ENCODE measurements around the gene CLMN. TPM values are rescaled to one million over a fixed set of nuclear protein-coding genes. Genes with fewer than 3 reads are reported as not detected.

Gene CLMN
- total and polyA plus RNA-seq, 2 of the 8 experiments (the other 6 are each of a cell fraction or from before 2014, with no cell fraction given), result 1.6 to 8.2 TPM

- H3K23ac ChIP-seq (ENCODE audit: insufficient read length), result no peak overlapping the region
- H2AK5ac ChIP-seq (ENCODE audit: low read depth, low read length), result no peak overlapping the region
- no peaks in the 10 kb centered on the region for H4K20me1 ChIP-seq (replicated peaks in 1 of 2; ENCODE audit: control insufficient read depth in 1 of 2, insufficient read depth in 2 of 2, low read length in 2 of 2)
- H3K27me3 ChIP-seq (replicated peaks in 1 of 4; ENCODE audit: control insufficient read depth in 3 of 4, extremely low read depth in 1 of 4, insufficient read depth in 3 of 4, low read length in 3 of 4), result no peaks in the 10 kb centered on the region
- no peaks in the 10 kb centered on the region for H3K23me2 ChIP-seq (ENCODE audit: low read depth, low read length)
- H2BK5ac ChIP-seq (ENCODE audit: low read depth, low read length), result no peak overlapping the region
- H2BK120ac ChIP-seq (replicated peaks; ENCODE audit: low read depth, low read length), result no peak overlapping the region
- H3K4me2 ChIP-seq (ENCODE audit: insufficient read depth in 1 of 2, low read depth in 2 of 2, low read length in 2 of 2), result no peak overlapping the region
- DNase-seq (ENCODE audit: low read depth in 1 of 2, low spot score in 2 of 2) (no peak), FAIRE-seq (no peak)
- H3K4me3 ChIP-seq (ENCODE audit: extremely low read depth in 1 of 4, insufficient read depth in 2 of 4, low read depth in 3 of 4, low read length in 4 of 4), result no peak overlapping the region
- H3K14ac ChIP-seq (ENCODE audit: insufficient read length), result no peak overlapping the region
- no peak overlapping the region; the same call in 1 of the 2 replicates for H4K8ac ChIP-seq (ENCODE audit: extremely low read depth, insufficient read depth, low read length)
- H2BK12ac ChIP-seq (ENCODE audit: low read depth, low read length), result no peak overlapping the region
- 72% methylated on average over 3 of the region's 4 CpGs; no CpG with 5 or more reads in 1 of the 2 experiments for WGBS, 2 experiments (ENCODE audit: extremely low coverage in 1 of 2, insufficient coverage in 1 of 2, insufficient read length in 1 of 2, insufficient replicate concordance in 2 of 2, low coverage in 1 of 2, low lambda C conversion rate in 2 of 2, missing lambda C conversion rate in 1 of 2)
- no peak overlapping the region for H2BK15ac ChIP-seq (ENCODE audit: low read length)
- no peak overlapping the region for H4K5ac ChIP-seq (ENCODE audit: insufficient read length, low read depth, low read length)
- no peak overlapping the region for H3K4ac ChIP-seq (replicated peaks; ENCODE audit: insufficient read length, low read depth, low read length)
- no peaks in the 10 kb centered on the region for H3K9me3 ChIP-seq (ENCODE audit: insufficient read depth in 2 of 2, low read depth in 1 of 2, low read length in 1 of 2)
- no peak overlapping the region for H3K9ac ChIP-seq (replicated peaks in 1 of 4; ENCODE audit: extremely low read depth in 1 of 4, low read depth in 3 of 4, low read length in 3 of 4)
- no peaks in the 10 kb centered on the region for H3K4me1 ChIP-seq (replicated peaks in 1 of 4; ENCODE audit: control insufficient read depth in 3 of 4, insufficient read depth in 4 of 4, low read length in 3 of 4)
- no peak overlapping the region for H3K56ac ChIP-seq (replicated peaks; ENCODE audit: insufficient read length, low read depth, low read length)
- no peak overlapping the region for H2AFZ ChIP-seq (ENCODE audit: low read length)
- no peak overlapping the region for H2BK20ac ChIP-seq (ENCODE audit: low read length)
- H3K79me1 ChIP-seq (ENCODE audit: low read depth, low read length), result no peaks in the 10 kb centered on the region
- no peaks in the 10 kb centered on the region for H3K36me3 ChIP-seq (ENCODE audit: control insufficient read depth in 2 of 4, insufficient read depth in 4 of 4, low read length in 3 of 4)
- H3K79me2 ChIP-seq (ENCODE audit: control insufficient read depth in 1 of 2, insufficient read depth in 2 of 2, low read length in 2 of 2), result no peaks in the 10 kb centered on the region
- H3K27ac ChIP-seq (ENCODE audit: low read depth, low read length), result no peak overlapping the region
- no peak overlapping the region for H3K18ac ChIP-seq (ENCODE audit: extremely low read depth, low read length)
- ChIA-PET CTCF (ENCODE audit: partially characterized antibody) (interaction anchor here (1.2 kb wide), 1 partner anchor 103 kb away, joined by 3 read pairs; no protein-coding TSS in a partner anchor), POLR2A (ENCODE audit: partially characterized antibody) (no interaction called here)
- H4K91ac ChIP-seq (replicated peaks; ENCODE audit: insufficient read length, low read length), result no peak overlapping the region
- TF ChIP-seq RFX5 (IDR thresholded peaks at IDR 0.05; ENCODE audit: borderline replicate concordance, low read depth, low read length), result no peak
These were observed 129.3 kb downstream of the CLMN start for GRCh38 chr14:95190346-95190840.

Data from H1 (cell line).